Vagina (tissue), 2 donors: Measurements from ENCODE around the gene PSPC1. TPM values are rescaled to one million over a fixed set of nuclear protein-coding genes. Genes with fewer than 3 reads are reported as not detected.
"Not testable (repeated sequence)": the region's sequence is repeated elsewhere in the genome, so short reads cannot be mapped to it uniquely, and the experiment has no call there.

Source experiments
- DNase-seq, 2 donors: peaks; one replicate each; pipeline ENCODE4 v3.0.0-alpha.2; 2017; ENCODE audit errors: extremely low spot score in 2 of 2
- H3K27ac ChIP-seq: fragments of 200-600 bp; sonication (generic); one replicate; pipeline ENCODE4 v1.5.1; 2019
- H3K27me3 ChIP-seq: fragments of 200-600 bp; sonication (generic); one replicate; pipeline ENCODE4 v1.5.1; 2019
- H3K36me3 ChIP-seq, 2 donors: fragments of 200-600 bp; sonication (generic); one replicate each; pipeline ENCODE4 v1.5.1; 2017 to 2019
- H3K4me1 ChIP-seq: fragments of 200-600 bp; sonication (generic); one replicate; pipeline ENCODE4 v1.5.1; 2019
- H3K4me3 ChIP-seq, 2 donors: fragments of 200-600 bp; sonication (generic); 1 replicate in 1 of 2; 2 replicates in 1 of 2; pipeline ENCODE4 v1.5.1; 2016 to 2019
- H3K9me3 ChIP-seq: fragments of 200-600 bp; sonication (generic); one replicate; pipeline ENCODE4 v1.5.1; 2019
- CTCF ChIP-seq, 3 experiments: fragments of 450-650 bp in 2 of 3; fragments of 200-600 bp in 1 of 3; sonication (generic) in 1 of 3; IDR thresholded peaks; one replicate each; pipeline ENCODE4 v1.5.1; 2017 to 2019; ENCODE audit warnings: antibody characterized with exemption in 3 of 3, mild to moderate bottlenecking in 2 of 3, moderate library complexity in 2 of 3
- POLR2A ChIP-seq, 2 donors: fragments of 450-650 bp; IDR thresholded peaks; one replicate each; pipeline ENCODE4 v1.6.1; 2017; ENCODE audit warnings: antibody characterized with exemption in 2 of 2, mild to moderate bottlenecking in 2 of 2, moderate library complexity in 2 of 2
- POLR2AphosphoS5 ChIP-seq, 2 donors: sonication (generic); formaldehyde crosslinking; IDR thresholded peaks; one replicate each; pipeline ENCODE4 v1.9.0; 2017; ENCODE audit warnings: antibody characterized with exemption in 2 of 2, mild to moderate bottlenecking in 2 of 2, low read depth in 1 of 2; ENCODE audit not compliant: insufficient read depth in 1 of 2
- intact Hi-C: fragments of 100-400 bp; cut with DNase I; formaldehyde crosslinking; loops from one replicate; pipeline ENCODE4 v1.15.1; 2023
- total RNA-seq: library from RNA; depleted of rRNA; stranded (reverse); fragments of >200 nt; gene quantifications from one replicate; pipeline ENCODE4 v1.2.3, GENCODE V29; 2016

PSPC1 gene
- total RNA-seq, 1 donor from 2014 or later, result 68.0 TPM

DNA sequence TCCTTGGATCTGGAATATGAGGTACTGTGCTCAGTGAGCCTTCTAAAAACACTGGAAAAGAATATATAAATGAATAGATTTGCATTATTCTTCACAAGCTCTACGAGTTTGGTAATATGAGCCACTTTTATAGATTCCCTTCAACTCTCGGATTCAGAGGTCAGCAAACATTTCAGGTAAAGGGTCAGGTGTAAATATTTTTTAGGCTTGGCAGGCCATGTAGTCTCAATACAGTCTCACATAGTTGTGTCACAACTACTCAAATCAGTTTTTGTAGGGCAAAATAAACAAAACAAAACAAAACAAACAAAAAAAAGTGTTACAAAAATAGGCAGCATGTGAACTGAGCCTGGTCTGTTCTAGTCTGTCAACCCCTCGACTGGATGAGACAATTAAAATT is 57.4 kb downstream of the PSPC1 start:
- no peak for TF ChIP-seq POLR2A (IDR thresholded peaks at IDR 0.05)
- no peak for TF ChIP-seq POLR2AphosphoS5 (IDR thresholded peaks at IDR 0.05; ENCODE audit: insufficient read depth in 1 of 2, low read depth in 1 of 2)
- no peak for TF ChIP-seq CTCF (IDR thresholded peaks at IDR 0.05)
- peaks cover 4% of the 10 kb centered on the region for H3K4me1 ChIP-seq
- H3K27me3 ChIP-seq, result no peaks in the 10 kb centered on the region
- no peak overlapping the region for H3K4me3 ChIP-seq
- intact Hi-C loops, result no loop called here
- DNase-seq, result no peak
- H3K9me3 ChIP-seq, result no peaks in the 10 kb centered on the region
- peaks cover 0 to 10% of the 10 kb centered on the region in 2 donors for H3K36me3 ChIP-seq
- H3K27ac ChIP-seq, result no peak overlapping the region

DNA sequence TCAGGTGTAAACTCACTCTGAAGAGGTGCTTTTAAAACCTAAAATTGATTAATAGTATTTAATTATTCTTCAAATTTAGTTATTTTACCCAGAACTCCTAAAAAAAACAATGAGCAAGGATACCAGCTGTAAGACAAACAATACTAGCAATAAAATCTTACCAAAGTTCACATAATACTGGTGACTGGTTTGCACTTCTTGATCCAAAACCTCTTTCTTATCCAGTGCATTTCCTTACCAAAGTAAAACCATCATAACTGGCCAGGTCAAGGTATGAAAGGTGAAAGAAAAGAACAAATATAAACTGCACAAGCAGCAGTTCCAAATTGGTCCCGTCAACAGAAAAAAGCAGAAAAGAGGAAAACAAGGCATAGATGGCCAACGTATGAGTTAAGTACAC is 62.7 kb downstream of the PSPC1 start:
- Histone ChIP-seq H3K4me3 (no peak overlapping the region), H3K4me1 (peaks cover 4% of the 10 kb centered on the region), H3K27ac (no peak overlapping the region), H3K9me3 (no peaks in the 10 kb centered on the region), H3K27me3 (no peaks in the 10 kb centered on the region), H3K36me3 (no peaks in the 10 kb centered on the region)
- no peak for DNase-seq
- intact Hi-C loops, result no loop called here
- TF ChIP-seq CTCF (IDR thresholded peaks at IDR 0.05), result no peak
- no peak for TF ChIP-seq POLR2A (IDR thresholded peaks at IDR 0.05)
- TF ChIP-seq POLR2AphosphoS5 (IDR thresholded peaks at IDR 0.05; ENCODE audit: insufficient read depth in 1 of 2, low read depth in 1 of 2), result no peak

DNA sequence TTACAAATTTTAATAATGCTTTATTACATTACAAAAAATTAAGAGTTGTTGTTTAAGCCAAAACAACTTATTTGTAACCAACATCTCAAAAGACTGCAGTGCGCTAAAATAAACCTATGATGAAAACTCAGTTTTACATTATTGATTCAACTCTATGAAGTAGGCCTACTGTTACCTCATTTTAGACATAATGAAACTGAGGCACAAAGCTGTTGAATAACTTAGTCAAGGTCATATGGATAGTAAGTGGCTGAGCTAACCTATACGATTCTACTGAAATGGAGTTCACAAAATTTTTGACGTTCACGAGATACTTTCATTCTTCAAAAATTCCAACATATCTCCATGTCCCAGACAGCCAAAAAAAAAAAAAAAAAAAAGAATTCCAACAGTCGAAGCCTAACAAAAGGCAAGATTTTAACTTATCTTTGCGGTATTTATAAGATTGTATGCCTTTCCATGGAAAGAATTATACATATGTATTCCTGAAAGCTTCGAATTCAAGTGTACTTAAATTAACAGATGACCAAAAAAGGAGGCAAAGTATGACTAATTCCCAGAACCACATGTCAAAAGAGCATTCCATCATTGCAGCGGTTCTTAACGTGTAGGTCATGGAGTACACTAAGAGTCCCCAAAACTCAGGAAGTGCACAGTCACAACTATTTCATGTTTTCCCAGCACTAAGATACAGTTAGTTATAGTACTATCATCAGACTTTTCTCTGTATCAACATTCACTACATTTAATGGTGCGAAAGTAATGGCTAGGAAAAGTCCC is 69.4 kb downstream of the PSPC1 start:
- Histone ChIP-seq H3K4me1 (no peaks in the 10 kb centered on the region), H3K27me3 (no peaks in the 10 kb centered on the region), H3K9me3 (no peaks in the 10 kb centered on the region), H3K4me3 (no peak overlapping the region), H3K27ac (no peak overlapping the region), H3K36me3 (no peaks in the 10 kb centered on the region)
- no peak for DNase-seq
- intact Hi-C loops, result no loop called here
- TF ChIP-seq POLR2A (IDR thresholded peaks at IDR 0.05), result no peak
- TF ChIP-seq POLR2AphosphoS5 (IDR thresholded peaks at IDR 0.05; ENCODE audit: insufficient read depth in 1 of 2, low read depth in 1 of 2), result no peak
- no peak for TF ChIP-seq CTCF (IDR thresholded peaks at IDR 0.05)

GRCh38 chr13:19709782-19710181 is 73.0 kb downstream of the PSPC1 start:
- H3K27ac ChIP-seq, DNase-seq, H3K4me1 ChIP-seq, H3K9me3 ChIP-seq, intact Hi-C loops, H3K4me3 ChIP-seq, H3K36me3 ChIP-seq, H3K27me3 ChIP-seq: not testable (repeated sequence)

DNA sequence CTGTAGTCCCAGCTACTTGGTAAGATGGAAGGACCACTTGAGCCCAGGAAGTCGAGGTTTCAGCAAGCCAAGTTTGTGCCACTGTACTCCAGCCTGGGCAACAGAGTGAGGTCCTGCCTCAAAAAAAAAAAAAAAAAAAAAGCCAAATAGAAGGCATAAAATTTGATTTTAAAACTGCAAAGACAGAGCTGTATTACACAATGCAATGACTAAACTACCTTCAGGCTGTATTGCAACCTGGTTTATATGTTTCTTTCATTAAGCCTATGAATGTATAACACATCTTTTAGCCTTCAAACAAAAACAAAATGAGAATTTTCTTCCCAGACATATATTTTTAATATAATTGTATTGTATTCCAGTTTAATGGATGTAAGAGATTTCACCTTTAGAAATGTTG is 73.7 kb downstream of the PSPC1 start:
- intact Hi-C loops, H3K9me3 ChIP-seq: not testable (repeated sequence)

GRCh38 chr13:19704256-19704655 is 78.5 kb downstream of the PSPC1 start:
- H3K9me3 ChIP-seq, H3K27me3 ChIP-seq, DNase-seq, H3K4me1 ChIP-seq, H3K4me3 ChIP-seq, H3K27ac ChIP-seq, intact Hi-C loops, H3K36me3 ChIP-seq: not testable (repeated sequence)

More for the DNA sequence above, 73.7 kb downstream of the PSPC1 start:
- not testable (repeated sequence) for H3K4me1 ChIP-seq, DNase-seq, H3K36me3 ChIP-seq, H3K27ac ChIP-seq, H3K27me3 ChIP-seq, H3K4me3 ChIP-seq

DNA sequence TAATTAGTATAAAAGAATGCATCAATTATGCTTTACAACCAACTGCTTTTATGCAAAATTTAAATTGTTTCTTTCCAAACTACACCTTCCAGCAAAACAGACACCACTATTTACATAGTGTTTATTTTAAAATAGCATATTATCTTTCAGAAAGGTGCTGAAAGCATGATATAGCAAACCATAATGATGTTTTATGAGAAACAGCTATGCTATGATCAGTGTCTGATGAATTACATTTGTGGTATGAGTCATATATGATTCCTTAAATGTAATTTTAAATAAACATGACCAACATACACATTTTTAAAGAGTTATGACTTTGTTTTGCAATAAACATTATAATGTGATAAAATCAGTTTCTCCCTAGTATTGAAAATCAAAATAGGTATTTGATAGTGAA is 81.1 kb downstream of the PSPC1 start:
- H3K27ac ChIP-seq, H3K9me3 ChIP-seq, H3K4me3 ChIP-seq, H3K36me3 ChIP-seq, DNase-seq, H3K4me1 ChIP-seq, H3K27me3 ChIP-seq, intact Hi-C loops: not testable (repeated sequence)

DNA sequence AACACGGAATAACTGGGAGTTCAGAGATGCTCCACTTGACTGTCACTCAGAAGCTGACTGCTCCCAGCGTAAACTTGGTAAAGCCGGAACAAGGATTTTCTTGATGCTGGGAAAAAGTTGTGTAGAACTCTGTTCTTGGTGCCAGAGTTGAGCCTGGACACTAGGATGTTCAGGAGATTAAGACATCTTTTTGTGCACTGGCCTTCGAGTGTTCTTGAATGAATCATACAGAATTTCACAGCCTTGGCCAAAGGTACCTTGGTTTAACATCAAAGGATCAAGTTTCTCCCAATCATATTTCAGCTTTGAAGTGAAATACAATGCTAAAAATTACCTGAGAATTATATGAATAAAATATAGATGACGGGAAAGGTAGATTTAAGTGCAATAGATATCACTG is 81.8 kb downstream of the PSPC1 start:
- H3K27ac ChIP-seq, H3K36me3 ChIP-seq, H3K4me3 ChIP-seq, H3K4me1 ChIP-seq, intact Hi-C loops, H3K27me3 ChIP-seq, DNase-seq, H3K9me3 ChIP-seq: not testable (repeated sequence)
